Activated gamma-delta T cell treated with anti-CD3 and anti-CD28 coated beads, Interleukin-2, amount 50 U/mL, for 16 hours (primary cell): ENCODE data around the gene TJP1.
"Not testable (repeated sequence)": the region's sequence is repeated elsewhere in the genome, so short reads cannot be mapped to it uniquely, and the experiment has no call there.

Source experiments
- DNase-seq: peaks from one replicate; pipeline ENCODE4 v3.0.0-alpha.2; 2020; ENCODE audit warnings: low read depth

The TJP1 gene

DNA sequence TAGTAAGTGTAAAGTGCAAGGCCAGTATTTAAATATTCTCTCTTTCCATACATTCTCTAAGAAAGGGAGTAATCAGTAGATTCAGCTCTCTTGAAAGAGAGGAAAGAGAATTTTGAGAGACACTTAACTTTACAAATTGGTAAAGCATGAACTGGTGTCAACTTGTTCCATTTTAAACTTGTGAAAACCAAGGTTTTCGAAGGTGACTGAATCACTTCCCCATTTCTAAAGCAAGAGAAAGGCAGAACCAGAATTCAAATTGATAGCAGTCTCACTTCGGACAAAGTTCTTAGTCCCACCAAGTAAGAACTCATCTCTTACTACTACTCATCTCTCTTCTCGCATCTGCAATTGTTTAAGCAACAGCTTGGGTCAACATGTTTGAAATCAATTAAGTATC is 22.4 kb downstream of the TJP1 start:
- no peak for DNase-seq

DNA sequence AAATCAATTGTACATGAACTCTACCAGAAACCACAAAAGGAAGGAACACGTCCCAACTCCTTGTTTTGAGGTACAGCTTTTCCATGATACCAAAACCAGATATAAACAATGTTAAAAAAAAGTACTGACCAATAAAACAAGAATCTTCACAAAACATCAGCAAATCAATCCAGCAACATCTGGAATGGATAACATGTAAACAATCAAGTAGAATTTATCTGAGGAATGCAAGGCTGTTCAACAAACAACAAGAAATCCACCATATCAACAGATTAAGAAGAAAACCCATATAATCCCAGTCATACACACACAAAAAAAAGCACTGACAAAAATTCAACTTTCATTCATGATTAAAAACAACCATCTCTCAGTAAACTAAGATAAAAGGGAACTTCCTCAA is 26.7 kb downstream of the TJP1 start:
- DNase-seq: no peak

DNA sequence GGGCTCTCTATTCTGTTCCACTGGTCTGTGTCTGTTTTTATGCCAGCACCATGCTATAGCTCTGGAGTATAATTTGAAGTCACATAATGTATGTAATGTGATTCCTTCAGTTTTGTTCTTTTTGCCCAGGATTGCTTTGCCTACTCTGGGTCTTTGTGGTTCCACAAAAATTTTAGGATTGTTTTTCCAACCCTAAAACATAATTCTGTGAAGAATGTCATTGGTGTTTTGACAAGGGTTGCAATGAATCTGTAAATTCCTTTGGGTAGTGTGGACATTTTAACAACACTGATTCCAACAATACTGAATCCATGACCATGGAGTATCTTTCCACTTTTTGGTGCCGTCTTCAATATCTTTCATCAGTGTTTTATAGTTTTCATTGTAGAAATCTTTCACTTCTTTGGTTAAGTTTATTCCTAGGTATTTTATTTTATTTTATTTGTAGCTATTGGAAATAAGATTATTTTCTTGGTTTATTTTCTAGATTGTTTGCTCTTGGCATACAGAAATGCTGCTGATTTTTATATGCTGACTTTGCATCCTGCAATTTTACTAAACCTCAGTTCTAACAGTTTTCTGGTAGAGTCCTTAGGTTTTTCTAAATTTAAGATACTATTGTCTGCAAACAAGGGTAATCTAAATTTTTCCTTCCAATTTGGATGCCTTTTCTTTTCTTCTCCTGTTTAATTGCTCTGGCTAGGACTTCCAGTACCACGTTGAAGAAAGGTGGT is 29.7 kb downstream of the TJP1 start:
- no peak for DNase-seq

DNA sequence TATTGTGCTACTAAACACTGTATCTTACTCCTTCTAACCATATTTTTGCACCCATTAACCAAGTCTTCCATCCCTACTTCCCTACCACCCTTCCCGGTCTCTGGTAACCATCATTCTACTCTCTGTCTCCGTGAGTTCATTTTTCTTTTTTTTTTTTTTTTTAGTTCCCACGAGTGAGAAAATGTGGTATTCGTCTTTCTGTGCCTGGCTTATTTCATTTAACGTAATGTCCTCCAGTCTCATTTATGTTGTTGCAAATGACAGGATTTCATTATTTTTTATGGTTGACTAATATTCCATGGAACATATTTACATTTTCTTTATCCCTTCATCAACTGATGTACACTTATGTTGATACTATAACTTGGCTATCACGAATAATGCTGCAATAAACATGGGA is 31.7 kb downstream of the TJP1 start:
- DNase-seq: no peak

DNA sequence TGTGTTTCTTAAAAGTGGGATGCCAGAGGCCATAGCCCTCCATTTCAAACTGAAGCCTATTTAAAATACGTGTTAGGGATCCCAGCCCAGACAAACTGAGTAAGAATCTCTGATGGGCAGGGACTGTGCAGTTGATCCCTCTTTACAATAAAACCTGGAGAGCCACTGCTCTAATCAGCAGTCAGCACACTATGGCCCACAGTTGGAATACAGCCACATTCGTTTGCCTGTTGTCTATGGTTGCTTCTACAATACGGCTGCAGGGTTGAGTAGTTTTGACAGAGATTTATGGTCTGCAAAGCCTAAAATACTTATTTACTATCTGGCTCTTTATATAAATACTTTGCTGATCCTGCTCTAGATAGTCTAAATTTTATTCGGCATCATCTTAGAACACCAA is 32.4 kb downstream of the TJP1 start:
- DNase-seq: no peak

DNA sequence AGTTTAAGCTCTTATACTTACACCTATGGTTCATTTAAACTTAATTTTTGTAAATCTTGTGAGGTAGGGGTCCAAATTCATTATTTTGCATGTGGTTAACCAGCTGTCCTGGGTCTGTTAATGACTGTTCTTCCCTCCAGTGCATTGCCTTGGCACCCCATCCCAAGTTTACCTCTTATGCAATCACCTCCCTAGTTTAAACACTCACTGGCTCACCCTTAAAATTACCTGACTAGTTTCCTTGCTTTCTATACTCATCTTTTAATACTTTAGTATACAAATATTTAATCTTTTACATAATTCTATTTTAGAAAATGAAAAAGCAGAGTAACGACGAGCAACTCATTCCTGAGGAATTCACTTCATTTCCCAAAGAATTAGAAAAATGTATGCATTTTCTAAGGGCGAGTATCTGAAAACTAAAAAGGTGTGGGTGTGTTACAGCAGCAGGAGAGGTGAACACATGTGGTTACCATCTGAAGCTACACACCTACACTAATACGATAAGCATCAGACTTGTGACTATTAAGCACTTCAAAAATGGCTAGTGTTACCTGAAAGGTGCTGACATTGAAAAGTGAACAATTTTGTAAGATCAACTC is 33.7 kb downstream of the TJP1 start:
- no peak for DNase-seq

DNA sequence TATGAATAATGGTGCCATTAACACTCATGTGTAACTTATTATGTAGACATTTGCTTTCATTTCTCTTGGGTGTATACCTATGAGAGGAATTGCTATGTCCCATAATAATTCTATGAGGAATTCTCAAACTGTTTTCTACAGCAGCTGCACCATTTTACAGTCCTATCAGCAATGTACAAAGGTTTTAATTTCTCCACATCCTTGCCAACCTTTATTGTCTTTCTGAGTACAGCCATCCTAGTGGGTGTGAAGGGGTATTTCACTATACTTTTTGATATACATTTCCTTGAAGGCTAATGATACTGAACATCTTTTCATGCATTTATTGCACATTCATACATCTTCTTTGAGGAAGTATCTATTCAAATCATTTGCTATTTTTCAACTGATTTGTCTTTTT is 34.5 kb downstream of the TJP1 start:
- no peak for DNase-seq

DNA sequence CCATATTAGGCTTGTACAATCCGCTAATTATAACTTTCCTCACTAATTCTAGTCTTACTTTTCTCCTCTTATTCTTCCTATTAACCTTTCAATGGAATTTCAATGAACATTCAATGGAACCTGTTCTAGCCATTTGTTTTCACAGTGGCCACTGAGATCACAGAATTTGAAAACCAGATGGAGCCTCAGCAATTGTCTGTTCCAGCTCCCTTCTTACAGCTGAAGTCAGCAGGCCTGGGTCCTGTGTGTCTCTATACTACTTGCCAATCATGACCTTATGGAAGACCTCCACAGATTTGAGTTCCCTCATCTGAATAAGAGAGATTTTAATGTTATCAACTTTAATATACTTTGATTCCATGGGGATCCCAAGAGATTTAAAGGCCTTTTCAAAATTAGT is 36.6 kb downstream of the TJP1 start:
- DNase-seq: no peak

DNA sequence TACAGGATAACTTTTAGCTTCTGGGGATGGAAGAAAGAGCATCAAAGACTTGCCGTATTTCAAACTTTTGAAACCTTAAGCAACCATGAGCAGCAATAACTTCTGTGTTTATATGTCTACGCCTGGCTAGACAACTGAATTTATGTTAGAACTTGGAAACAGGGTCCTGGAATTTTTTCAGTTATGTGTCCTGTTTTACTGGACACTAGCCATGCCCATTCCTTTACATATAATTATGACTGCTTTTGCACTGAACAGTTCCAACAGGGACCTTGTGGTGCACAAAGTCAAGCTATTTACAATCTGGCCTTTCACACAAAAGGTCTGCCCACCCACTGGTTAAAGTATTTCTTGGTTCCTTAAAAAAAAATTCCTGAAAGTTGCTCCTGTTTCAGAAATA is 37.1 kb downstream of the TJP1 start:
- DNase-seq: no peak

DNA sequence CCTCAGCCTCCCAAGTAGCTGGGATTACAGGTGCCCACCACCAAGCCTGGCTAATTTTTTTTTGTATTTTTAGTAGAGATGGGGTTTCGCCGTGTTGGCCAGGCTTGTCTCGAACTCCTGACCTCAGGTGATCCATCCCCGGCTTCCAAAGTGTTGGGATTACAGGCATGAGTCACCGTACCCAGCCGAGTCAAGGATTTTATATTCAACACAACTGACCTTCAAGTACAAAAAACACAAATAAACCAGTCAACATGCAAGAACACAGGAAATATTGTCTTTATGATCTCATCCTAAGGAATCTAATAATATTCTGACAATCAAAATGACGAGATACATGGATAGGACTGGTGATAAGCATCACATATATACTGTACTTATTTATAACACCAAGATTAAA is 37.9 kb downstream of the TJP1 start:
- no peak for DNase-seq

DNA sequence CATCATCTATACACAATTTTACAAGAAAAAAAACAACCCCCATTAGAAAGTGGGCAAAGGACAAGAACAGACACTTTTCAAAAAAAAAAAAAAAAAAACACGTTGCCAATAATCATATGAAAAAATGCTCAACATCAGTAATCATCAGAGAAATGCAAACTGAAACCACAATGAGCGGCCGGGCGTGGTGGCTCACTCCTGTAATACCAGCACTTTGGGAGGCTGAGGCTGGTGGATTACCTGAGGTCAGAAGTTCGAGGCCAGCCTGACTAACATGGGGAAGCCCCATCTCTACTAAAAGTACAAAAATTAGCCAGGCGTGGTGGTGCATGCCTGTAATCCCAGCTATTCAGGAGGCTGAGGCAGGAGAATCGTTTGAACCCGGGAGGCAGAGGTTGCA is 39.5 kb downstream of the TJP1 start:
- DNase-seq: not testable (repeated sequence)

DNA sequence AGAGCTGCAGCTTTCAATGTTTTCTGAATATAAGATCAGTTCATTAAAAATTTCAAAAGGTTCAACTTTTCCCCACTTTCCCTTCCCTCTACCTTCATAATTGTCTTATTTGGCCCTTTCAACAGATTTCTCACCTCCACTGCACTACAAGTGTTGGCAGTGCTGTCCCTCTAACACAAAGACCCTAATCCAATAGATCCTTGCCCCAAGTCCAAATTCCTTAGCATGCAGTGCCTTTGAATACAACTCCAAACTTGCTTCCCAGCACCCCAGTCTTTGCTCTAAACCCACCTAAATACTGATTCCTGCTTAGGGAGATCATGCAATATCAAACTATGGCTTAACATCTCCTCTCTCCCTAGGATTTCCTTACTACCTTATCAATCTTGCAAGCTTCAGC is 43.9 kb downstream of the TJP1 start:
- DNase-seq: no peak

DNA sequence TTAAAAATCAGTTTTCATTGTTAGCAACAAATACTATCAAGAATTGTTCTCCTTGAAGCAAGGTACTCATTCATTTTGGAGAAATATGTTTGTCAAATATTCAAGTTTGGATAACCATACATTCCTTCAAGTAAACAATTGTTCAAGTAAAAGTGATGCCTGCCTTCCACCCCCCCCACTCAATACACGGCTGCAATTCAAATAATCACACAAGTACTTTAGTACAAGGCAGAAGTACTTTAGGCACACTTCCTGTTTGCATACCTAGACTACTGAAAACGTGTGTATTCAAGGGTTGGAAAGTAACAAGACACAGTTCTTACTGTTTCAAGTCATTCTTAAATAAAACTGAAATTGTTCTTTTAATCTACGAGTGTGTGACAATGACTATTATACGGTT is 45.4 kb downstream of the TJP1 start:
- DNase-seq: no peak

DNA sequence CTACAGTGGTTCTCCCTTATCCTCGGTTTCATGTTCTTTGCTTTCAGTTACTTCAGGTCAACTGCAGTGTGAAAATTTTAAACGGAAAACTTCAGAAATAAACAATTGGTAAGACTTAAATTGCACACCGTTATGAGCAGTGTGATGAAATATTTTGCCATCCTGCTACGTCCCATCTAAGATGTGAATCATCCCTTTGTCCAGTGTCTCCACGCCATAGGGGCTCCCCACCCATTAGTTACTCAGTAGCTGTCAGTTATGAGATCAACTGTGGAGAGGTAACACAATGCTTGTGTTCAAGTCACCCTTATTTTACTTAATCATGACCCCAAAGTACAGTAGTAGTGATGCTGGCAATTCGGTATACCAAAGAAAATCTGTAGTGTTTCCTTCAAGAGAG is 47.4 kb downstream of the TJP1 start:
- DNase-seq: no peak

DNA sequence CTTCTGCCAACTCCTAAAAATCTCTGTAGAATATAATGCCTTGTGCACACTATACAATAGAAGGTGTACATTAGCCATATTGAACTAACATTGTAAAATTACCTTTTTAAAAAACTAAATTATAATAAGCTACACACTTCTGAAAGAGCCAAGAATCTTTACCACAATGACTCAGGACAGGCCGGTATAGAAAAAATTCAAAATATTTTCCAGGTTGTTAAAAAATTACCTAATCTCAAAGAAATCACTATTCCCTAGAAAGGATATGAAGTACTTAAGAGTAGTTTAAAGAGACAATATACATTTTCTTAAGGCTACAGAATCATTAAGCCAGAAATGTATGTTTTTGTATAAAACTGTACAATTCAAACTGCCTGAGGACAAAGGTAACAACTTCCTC is 48.5 kb downstream of the TJP1 start:
- DNase-seq: no peak

DNA sequence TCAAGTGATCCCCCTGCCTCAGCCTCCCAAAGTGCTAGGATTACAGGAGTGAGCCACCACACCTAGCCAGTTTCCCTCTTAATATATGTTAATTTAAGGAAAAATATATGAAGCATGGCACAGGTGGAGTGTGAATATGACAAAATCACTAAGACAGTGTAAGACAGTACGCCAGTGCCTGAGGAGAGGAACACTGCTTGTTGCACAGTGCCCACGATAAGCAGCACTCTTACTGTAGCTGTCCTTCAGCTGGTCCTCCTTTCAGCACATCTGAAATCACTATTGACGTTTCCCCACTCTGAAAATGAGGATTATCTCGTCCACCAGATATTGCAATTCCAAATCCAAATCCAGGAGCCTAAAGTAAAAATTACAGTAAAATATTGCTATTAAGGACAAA is 49.3 kb downstream of the TJP1 start:
- DNase-seq: no peak

DNA sequence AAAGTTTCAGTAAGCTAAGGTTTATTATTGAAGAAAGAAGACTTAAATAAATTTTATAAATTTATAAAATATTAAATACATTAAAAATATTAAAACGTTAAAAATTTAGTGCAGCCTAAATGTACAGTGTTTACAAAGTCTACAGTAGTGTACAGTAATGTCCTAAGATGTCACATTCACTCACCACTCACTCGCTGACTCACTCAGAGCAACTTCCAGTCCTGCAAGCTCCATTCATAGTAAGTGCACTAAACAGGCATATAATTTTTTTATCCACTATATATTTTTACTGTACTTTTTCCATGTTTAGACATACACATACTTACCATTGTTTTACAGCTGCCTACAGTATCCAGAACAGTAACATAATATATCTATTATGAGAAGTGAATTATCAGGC is 51.5 kb downstream of the TJP1 start:
- no peak for DNase-seq

DNA sequence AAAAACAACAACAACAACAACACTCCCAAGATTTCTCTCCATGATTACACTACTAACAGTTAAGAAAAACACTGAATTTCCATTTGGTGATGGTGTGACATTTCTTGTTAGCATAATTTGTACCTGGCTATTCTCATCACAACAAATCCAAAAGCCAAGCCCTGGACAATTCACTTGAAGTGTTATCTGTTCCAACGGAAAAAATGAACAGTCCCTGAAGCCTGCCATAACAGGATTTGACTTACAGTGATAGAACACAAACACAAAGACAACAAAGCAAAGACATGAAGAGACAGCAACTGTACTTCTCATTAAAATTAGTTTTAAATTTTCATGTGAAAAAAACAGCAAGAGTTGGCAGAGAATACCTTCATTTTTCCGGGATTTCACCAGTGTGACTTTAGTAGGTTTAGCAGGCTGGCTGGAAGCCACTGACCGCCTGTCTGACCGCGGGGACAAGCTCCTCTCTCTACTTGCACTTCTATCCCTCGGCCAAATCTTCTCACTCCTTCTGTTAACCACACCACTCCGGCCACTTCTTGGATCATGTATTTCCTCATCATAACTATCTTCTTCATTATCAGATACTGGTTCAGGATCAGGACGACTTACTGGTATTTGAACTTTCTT is 56.3 kb downstream of the TJP1 start:
- no peak for DNase-seq

DNA sequence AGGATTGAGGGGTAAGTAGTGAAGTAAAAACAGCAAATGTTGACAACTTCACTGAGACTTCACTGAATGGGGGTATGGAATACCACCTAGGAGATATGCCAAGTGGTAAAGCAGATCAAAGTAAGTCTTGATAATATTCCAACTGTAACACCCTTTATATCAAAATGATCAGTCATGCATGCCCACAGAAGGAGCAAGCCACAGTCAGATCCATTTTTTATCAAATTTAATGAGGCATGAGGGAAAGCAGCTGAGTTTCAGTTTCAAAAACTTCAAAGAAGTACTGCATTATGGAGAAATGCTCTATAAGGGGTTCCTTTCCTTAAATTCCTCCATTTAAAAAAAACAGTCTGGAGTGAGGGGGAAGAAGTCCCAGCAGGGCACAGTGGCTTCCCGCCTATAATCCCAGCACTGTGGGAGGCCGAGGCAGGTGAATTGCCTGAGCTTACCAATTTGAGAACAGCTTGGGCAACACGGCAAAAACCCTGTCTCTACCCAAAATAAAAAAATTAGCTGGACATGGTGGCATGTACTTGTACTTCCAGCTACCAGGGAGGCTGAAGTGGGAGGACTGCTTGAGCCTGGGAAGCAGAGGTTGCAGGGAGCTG is 56.9 kb downstream of the TJP1 start:
- DNase-seq: no peak

DNA sequence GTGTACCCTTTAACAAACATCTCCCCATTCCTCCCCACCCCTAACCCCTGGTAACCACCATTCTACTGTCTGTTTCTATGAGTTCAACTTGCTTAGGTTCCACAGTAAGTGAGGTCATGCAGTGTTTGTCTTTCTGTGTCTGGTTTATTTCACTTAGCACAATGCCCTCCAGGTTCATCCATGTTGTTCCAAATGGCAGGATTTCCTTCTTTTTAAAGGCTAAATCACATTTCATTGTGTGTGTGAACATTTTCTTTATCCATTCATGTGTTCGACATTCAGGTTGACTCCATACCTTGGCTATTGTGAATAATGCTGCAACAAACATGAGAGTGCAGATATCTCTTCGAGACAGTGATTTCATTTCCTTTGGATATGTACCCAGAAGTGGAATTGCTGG is 62.7 kb downstream of the TJP1 start:
- no peak for DNase-seq

DNA sequence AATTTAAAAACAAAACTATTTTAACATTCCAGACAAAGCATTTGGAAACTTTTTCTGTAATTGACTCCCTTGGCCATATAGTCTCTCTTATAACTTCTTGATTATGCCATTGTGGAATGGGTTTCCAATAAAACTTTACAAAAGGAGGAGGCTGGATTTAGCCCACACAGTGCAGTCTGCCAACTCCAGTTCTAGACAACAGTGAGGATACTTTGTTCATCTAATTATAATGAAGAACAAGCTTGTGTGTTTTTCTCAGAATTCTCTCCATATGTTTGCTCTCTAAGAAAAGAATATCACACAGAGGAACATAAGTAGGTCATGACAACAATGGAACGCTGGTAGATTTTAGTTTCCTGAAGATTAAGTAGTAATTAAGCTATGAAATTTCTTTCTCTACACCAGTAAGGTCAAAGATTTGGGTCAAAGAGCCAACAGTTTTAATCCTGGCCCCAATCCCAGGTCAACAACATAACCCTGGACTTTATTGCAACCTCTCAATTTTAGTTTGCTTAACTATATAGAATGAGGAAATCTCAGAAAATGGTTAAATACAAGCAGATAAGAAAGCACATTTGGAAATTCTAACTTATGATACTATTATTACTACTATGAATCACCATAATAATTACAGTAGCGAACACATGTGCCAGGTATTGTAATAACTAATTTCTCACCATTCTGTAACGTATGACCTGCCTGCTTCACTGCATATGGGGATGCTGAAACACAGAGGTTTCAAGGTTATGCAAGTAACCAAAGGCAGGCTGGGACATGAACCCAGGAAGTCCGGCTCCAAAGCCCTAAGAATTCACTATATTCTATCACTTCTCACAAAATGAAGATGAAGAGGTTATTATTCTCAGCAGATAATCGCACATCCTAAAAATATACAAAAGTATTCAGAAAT is 65.7 kb downstream of the TJP1 start:
- DNase-seq: no peak

DNA sequence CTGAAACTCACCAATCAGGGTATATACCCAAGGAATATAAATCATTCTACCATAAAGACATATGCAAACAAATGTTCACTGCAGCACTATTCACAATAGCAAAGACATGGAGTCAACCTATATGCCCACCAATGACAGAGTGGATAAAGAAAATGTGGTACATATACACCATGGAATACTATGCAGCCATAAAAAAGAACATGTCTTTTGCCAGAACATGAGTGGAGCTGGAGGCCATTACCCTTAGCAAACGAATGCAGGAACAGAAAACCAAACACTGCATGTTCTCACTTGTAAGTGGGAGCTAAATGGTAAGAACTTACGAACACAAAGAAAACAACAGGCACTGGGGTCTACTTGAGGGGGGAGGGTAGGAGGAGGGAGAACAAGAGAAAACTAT is 68.3 kb downstream of the TJP1 start:
- DNase-seq: not testable (repeated sequence)
